Smooth muscle cell (in vitro differentiated cells): ENCODE data around the gene KDELR3. TPM values are rescaled to one million over a fixed set of nuclear protein-coding genes. Genes with fewer than 3 reads are reported as not detected.

Experiments used
- DNase-seq: peaks from one replicate; lab custom pipeline; 2025; ENCODE audit not compliant: unreplicated experiment; lab: John Stamatoyannopoulos, UW
- H2AFZ ChIP-seq: fragments of 200-600 bp; sonication (generic); 2 replicates; pipeline ENCODE4 v1.6.0; 2016; ENCODE audit warnings: antibody characterized with exemption, low read depth, mild to moderate bottlenecking
- H3F3A ChIP-seq: fragments of 200-600 bp; sonication (generic); 2 replicates; pipeline ENCODE4 v1.6.0; 2017; ENCODE audit warnings: antibody characterized with exemption, low read depth
- H3K27ac ChIP-seq: fragments of 200-600 bp; sonication (generic); 2 replicates; pipeline ENCODE4 v1.5.1; 2016; ENCODE audit warnings: low read depth, mild to moderate bottlenecking
- H3K27me3 ChIP-seq: fragments of 200-600 bp; sonication (generic); 2 replicates; pipeline ENCODE4 v1.6.1; 2016; ENCODE audit warnings: low read depth, mild to moderate bottlenecking
- H3K36me3 ChIP-seq: fragments of 200-600 bp; sonication (generic); 2 replicates; pipeline ENCODE4 v1.5.1; 2016; ENCODE audit warnings: low read depth
- H3K4me1 ChIP-seq: fragments of 200-600 bp; sonication (generic); 2 replicates; pipeline ENCODE4 v1.5.1; 2016; ENCODE audit warnings: low read depth
- H3K4me2 ChIP-seq: fragments of 200-600 bp; sonication (generic); 2 replicates; pipeline ENCODE4 v1.6.0; 2016; ENCODE audit warnings: mild to moderate bottlenecking
- H3K4me3 ChIP-seq: fragments of 200-600 bp; sonication (generic); 2 replicates; pipeline ENCODE4 v1.5.1; 2016; ENCODE audit warnings: mild to moderate bottlenecking
- H3K79me2 ChIP-seq: fragments of 200-600 bp; sonication (generic); 2 replicates; pipeline ENCODE4 v1.6.0; 2016; ENCODE audit warnings: low read depth, mild to moderate bottlenecking
- H3K9ac ChIP-seq: fragments of 200-600 bp; sonication (generic); 2 replicates; pipeline ENCODE4 v1.6.0; 2016; ENCODE audit warnings: low read depth
- H3K9me3 ChIP-seq: fragments of 200-600 bp; sonication (generic); replicated peaks from 2 replicates; pipeline ENCODE4 v1.5.1; 2016; ENCODE audit warnings: low read depth
- H4K20me1 ChIP-seq: fragments of 200-600 bp; sonication (generic); 2 replicates; pipeline ENCODE4 v1.6.0; 2016; ENCODE audit warnings: low read depth
- WGBS: methylation state at CpG from one replicate; pipeline ENCODE4 v1.1.7; 2016; ENCODE audit warnings: low lambda C conversion rate; 5-methylcytosine and 5-hydroxymethylcytosine counted together
- polyA plus RNA-seq: library from polyadenylated mRNA; unstranded; fragments of >200 nt; fragmentation: Nextera tagmentation; extraction: Ambion mirVana; gene quantifications from 2 replicates; pipeline ENCODE4 v1.2.1, GENCODE V29; 2016
- total RNA-seq: library from RNA; depleted of rRNA; stranded (reverse); fragments of >200 nt; gene quantifications from 2 replicates; pipeline ENCODE4 v1.2.3, GENCODE V29; 2014
- TF ChIP-seq, protein P1 (sequence below): fragments of 200-600 bp; sonication (generic); IDR thresholded peaks from 2 replicates; pipeline ENCODE4 v1.5.1; 2017; ENCODE audit warnings: borderline replicate concordance, mild to moderate bottlenecking, antibody characterized with exemption; ENCODE audit not compliant: insufficient read depth, poor library complexity, severe bottlenecking

Gene KDELR3
- total and polyA plus RNA-seq, 2 experiments from 2014 or later, result 163 to 252 TPM

DNA sequence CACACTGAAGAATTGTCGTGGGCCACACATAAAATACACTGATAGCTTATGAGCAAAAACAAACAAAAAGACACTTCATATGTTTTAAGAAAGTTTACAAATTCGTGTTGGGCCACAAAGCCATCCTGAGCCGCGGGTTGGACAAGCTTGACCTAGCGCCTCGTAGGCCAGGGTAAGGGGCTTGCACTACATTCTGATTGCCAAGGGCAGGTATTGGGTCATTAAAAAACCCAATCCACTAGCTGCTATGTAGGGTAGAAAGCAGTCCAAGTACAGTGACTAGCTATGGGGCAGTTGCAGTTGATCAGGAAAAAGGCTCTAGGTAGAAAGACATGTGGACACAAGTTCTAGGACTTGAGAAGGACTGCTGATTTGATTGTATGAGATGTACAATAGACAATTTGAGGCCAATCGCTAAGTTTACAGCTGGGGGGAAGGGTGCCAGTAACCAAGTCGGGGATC, 14.0 kb downstream of the KDELR3 start:
- no peak overlapping the region for H3K4me3 ChIP-seq
- WGBS, result 96% methylated on average over 8 of the region's 8 CpGs
- H3K79me2 ChIP-seq, result no peaks in the 10 kb centered on the region
- H2AFZ ChIP-seq, result no peak overlapping the region
- H3K9ac ChIP-seq, result no peak overlapping the region
- H3K27ac ChIP-seq, result peak overlapping the region; percentile 34
- TF ChIP-seq, protein P1, sequence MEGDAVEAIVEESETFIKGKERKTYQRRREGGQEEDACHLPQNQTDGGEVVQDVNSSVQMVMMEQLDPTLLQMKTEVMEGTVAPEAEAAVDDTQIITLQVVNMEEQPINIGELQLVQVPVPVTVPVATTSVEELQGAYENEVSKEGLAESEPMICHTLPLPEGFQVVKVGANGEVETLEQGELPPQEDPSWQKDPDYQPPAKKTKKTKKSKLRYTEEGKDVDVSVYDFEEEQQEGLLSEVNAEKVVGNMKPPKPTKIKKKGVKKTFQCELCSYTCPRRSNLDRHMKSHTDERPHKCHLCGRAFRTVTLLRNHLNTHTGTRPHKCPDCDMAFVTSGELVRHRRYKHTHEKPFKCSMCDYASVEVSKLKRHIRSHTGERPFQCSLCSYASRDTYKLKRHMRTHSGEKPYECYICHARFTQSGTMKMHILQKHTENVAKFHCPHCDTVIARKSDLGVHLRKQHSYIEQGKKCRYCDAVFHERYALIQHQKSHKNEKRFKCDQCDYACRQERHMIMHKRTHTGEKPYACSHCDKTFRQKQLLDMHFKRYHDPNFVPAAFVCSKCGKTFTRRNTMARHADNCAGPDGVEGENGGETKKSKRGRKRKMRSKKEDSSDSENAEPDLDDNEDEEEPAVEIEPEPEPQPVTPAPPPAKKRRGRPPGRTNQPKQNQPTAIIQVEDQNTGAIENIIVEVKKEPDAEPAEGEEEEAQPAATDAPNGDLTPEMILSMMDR, result no peak
- H3K4me2 ChIP-seq, result no peak overlapping the region
- H3F3A ChIP-seq, result peaks cover 69% of the 10 kb centered on the region
- no peaks in the 10 kb centered on the region for H3K9me3 ChIP-seq
- H4K20me1 ChIP-seq, result peaks cover 77% of the 10 kb centered on the region
- no peaks in the 10 kb centered on the region for H3K4me1 ChIP-seq
- no peak for DNase-seq
- H3K36me3 ChIP-seq, result peaks cover 13% of the 10 kb centered on the region
- no peaks in the 10 kb centered on the region for H3K27me3 ChIP-seq

DNA sequence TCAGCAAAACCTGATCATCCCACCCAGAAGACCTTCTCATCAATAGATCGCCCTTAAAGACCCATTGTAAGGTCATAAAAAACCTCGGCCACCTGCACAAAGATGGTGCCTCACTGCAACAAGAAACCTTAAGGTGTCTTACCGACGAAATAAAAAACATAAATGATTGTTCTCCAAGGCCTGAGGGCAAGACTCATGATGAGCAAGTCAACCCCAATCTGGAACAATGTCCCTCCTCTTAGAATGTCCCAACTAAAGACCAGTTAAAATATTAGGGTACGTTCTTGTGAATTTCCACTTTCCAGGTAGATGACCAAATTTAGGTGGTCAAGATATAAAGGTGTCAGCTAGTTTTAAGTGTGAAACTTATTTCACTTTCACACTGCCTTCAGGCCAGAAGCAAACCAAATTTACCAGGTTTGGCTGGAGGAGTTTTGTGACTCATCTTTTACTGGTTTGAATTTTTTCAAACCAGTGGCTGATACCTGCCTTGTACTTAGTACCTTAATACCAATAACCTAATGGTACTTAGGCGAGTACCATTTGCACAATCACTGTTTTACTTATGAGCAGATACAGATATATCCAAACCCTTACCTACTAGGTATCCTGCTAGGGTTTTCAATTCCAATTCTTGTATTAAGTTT, 14.9 kb downstream of the KDELR3 start:
- Histone ChIP-seq H3K27me3 (no peaks in the 10 kb centered on the region), H3K4me1 (no peaks in the 10 kb centered on the region), H3K9ac (no peak overlapping the region), H3K27ac (peak overlapping the region; percentile 34), H3K79me2 (peaks cover 1% of the 10 kb centered on the region), H2AFZ (no peak overlapping the region), H3K9me3 (no peaks in the 10 kb centered on the region), H3K36me3 (peaks cover 13% of the 10 kb centered on the region), H3K4me3 (no peak overlapping the region), H3K4me2 (no peak overlapping the region), H3F3A (peaks cover 76% of the 10 kb centered on the region), H4K20me1 (peaks cover 85% of the 10 kb centered on the region)
- 94% methylated on average over 6 of the region's 6 CpGs for WGBS
- TF ChIP-seq, protein P1, result no peak
- no peak for DNase-seq

DNA sequence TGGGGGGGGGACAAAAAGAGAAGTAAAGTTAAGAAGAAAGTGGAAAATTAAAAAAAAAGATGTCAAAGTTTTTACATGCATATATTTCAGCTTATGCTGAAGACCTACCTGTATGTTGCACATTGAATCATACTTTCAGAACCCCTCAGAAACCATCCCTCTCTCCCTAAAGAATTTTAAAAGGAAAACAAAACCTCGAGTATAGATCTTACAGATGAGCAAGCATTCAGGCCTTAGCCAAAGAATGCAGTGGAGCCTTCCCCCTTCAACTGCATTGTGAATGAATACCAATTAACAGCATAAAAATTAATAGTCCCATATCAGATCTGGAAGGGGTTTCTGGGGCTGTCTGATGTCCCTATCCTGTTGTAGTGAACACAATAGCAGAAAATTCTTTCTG, 16.3 kb downstream of the KDELR3 start:
- Histone ChIP-seq H3K36me3 (peaks cover 23% of the 10 kb centered on the region), H4K20me1 (peaks cover 90% of the 10 kb centered on the region)
- 75% methylated on average over 1 of the region's 1 CpG for WGBS

More for the DNA sequence above, 16.3 kb downstream of the KDELR3 start:
- H3F3A ChIP-seq, result peaks cover 89% of the 10 kb centered on the region
- no peaks in the 10 kb centered on the region for H3K27me3 ChIP-seq
- H3K9me3 ChIP-seq, result no peaks in the 10 kb centered on the region
- no peak overlapping the region for H2AFZ ChIP-seq
- H3K9ac ChIP-seq, result no peak overlapping the region
- no peak overlapping the region for H3K4me2 ChIP-seq
- DNase-seq, result no peak
- no peak overlapping the region for H3K4me3 ChIP-seq
- peaks cover 13% of the 10 kb centered on the region for H3K79me2 ChIP-seq
- peak overlapping the region; percentile 32 for H3K27ac ChIP-seq
- no peaks in the 10 kb centered on the region for H3K4me1 ChIP-seq
- TF ChIP-seq, protein P1, result no peak
